T follicular helper cell (primary cell): ENCODE results near the gene TCF4.

Source experiments
- DNase-seq: peaks from one replicate; pipeline ENCODE4 v3.0.0-alpha.2; 2020; ENCODE audit warnings: low read depth

The TCF4 gene

GRCh38 chr18:55385770-55386169 is 202.2 kb downstream of the TCF4 start:
- no peak for DNase-seq

GRCh38 chr18:55384551-55385275 is 203.3 kb downstream of the TCF4 start:
- DNase-seq = no peak

GRCh38 chr18:55384115-55384514 is 203.9 kb downstream of the TCF4 start:
- no peak for DNase-seq

GRCh38 chr18:55382277-55382805 is 205.7 kb downstream of the TCF4 start:
- no peak for DNase-seq

GRCh38 chr18:55381277-55381676 is 206.7 kb downstream of the TCF4 start:
- no peak for DNase-seq

- DNase-seq = no peak
Observed at GRCh38 chr18:55380589-55380988, 207.4 kb downstream of the TCF4 start.

GRCh38 chr18:55376387-55376786 is 211.6 kb downstream of the TCF4 start:
- DNase-seq = no peak

- DNase-seq = no peak
Observed at GRCh38 chr18:55375930-55376329, 212.1 kb downstream of the TCF4 start.

GRCh38 chr18:55374741-55375140 is 213.3 kb downstream of the TCF4 start:
- DNase-seq = no peak

- no peak for DNase-seq
Observed at GRCh38 chr18:55372209-55372608, 215.8 kb downstream of the TCF4 start.

GRCh38 chr18:55370936-55371335 is 217.1 kb downstream of the TCF4 start:
- no peak for DNase-seq

GRCh38 chr18:55369346-55369745 is 218.6 kb downstream of the TCF4 start:
- no peak for DNase-seq

- DNase-seq = no peak
Observed at GRCh38 chr18:55365342-55365741, 222.7 kb downstream of the TCF4 start.

GRCh38 chr18:55362303-55362702 is 225.7 kb downstream of the TCF4 start:
- no peak for DNase-seq

GRCh38 chr18:55361492-55362250 is 226.3 kb downstream of the TCF4 start:
- DNase-seq = no peak

GRCh38 chr18:55360061-55360460 is 227.9 kb downstream of the TCF4 start:
- DNase-seq = no peak

- no peak for DNase-seq
Observed at GRCh38 chr18:55356815-55357214, 231.2 kb downstream of the TCF4 start.

- DNase-seq = no peak
Observed at GRCh38 chr18:55355223-55355622, 232.8 kb downstream of the TCF4 start.

GRCh38 chr18:55354795-55355194 is 233.2 kb downstream of the TCF4 start:
- no peak for DNase-seq

- no peak for DNase-seq
Observed at GRCh38 chr18:55353806-55354205, 234.2 kb downstream of the TCF4 start.

- no peak for DNase-seq
Observed at GRCh38 chr18:55353391-55353790, 234.6 kb downstream of the TCF4 start.

GRCh38 chr18:55351980-55352714 is 235.8 kb downstream of the TCF4 start:
- no peak for DNase-seq
